ENCODE measurements around the gene TMEM176B.
A peak's percentile ranks its signal among the peaks of the same experiment; 100 is the strongest.

GRCh38 chr7:150756858-150757257 lies 43.3 kb downstream of the TMEM176B start:
- peak; percentile 66 for TF ChIP-seq CTCF (conservative IDR thresholded peaks at IDR 0.05; ENCODE audit: low read length)
- no peak for TF ChIP-seq EZH2phosphoT487 (IDR thresholded peaks at IDR 0.05; ENCODE audit: borderline replicate concordance, low read depth, low read length)

Measured in OCI-LY7 (cell line).